ENCODE data around the gene PRKCZ. TPM values are rescaled to one million over a fixed set of nuclear protein-coding genes. Genes with fewer than 3 reads are reported as not detected.

PRKCZ gene
- total and polyA plus RNA-seq, 2 of the 4 experiments (the other 2 are of a cell fraction): 2.0 to 3.5 TPM

GRCh38 chr1:2177541-2177940 is 127.3 kb downstream of the PRKCZ start:
- intact Hi-C loops (cut with micrococcal nuclease) (no loop called here), in situ Hi-C loops (cut with MboI; ENCODE audit: low sequenced_read_pairs) (loop anchor here (25.0 kb wide), 1 partner anchor 360 kb away; the partner anchor contains the start of genes HES5 and PANK4), dilution Hi-C loops (cut with HindIII; ENCODE audit: low sequenced_read_pairs, unreplicated experiment) (no loop called here)
- DNase-seq: no peak
- Histone ChIP-seq H3K79me1 (ENCODE audit: low read depth in 1 of 2, low read length in 2 of 2) (no peaks in the 10 kb centered on the region), H3K4me3 (ENCODE audit: insufficient read depth, low read depth, low read length) (no peak overlapping the region), H2BK120ac (ENCODE audit: low read depth, low read length) (no peak overlapping the region), H3K56ac (ENCODE audit: extremely low read depth, insufficient read depth, low read length) (no peak overlapping the region), H4K20me1 (ENCODE audit: insufficient read depth, low read length) (no peaks in the 10 kb centered on the region), H3K9ac (ENCODE audit: low read depth, low read length) (no peak overlapping the region), H2AFZ (replicated peaks; ENCODE audit: low read length, poor library complexity) (no peak overlapping the region), H3K9me1 (ENCODE audit: insufficient read depth, low read length) (no peaks in the 10 kb centered on the region), H2AK5ac (ENCODE audit: low read depth, low read length) (no peak overlapping the region), H3K23ac (ENCODE audit: low read depth, low read length) (no peak overlapping the region), H3K27me3 (ENCODE audit: control insufficient read depth, insufficient read depth, low read length) (no peaks in the 10 kb centered on the region), H2AK9ac (replicated peaks; ENCODE audit: low read depth, low read length, poor library complexity) (no peak overlapping the region), H3K14ac (replicated peaks; ENCODE audit: low read depth, low read length) (no peak overlapping the region), H2BK20ac (ENCODE audit: low read depth, low read length) (no peak overlapping the region), H3K9me3 (ENCODE audit: control insufficient read depth, insufficient read depth, low read length) (no peaks in the 10 kb centered on the region), H3K4me2 (ENCODE audit: low read depth, low read length) (no peak overlapping the region), H3K18ac (ENCODE audit: low read depth, low read length) (no peak overlapping the region), H3K4ac (ENCODE audit: low read depth, low read length) (no peak overlapping the region), H3K4me1 (ENCODE audit: control insufficient read depth, insufficient read depth, low read length) (no peaks in the 10 kb centered on the region), H3K36me3 (ENCODE audit: control insufficient read depth, insufficient read depth, low read length) (no peaks in the 10 kb centered on the region), H4K5ac (ENCODE audit: low read depth, low read length) (no peak overlapping the region), H4K8ac (ENCODE audit: low read depth in 2 of 2, low read length in 2 of 2) (no peak overlapping the region), H2BK5ac (ENCODE audit: low read depth, low read length, poor library complexity, severe bottlenecking) (no peak overlapping the region), H3K27ac (ENCODE audit: insufficient read depth, low read length) (no peak overlapping the region), H2BK15ac (ENCODE audit: low read depth, low read length) (no peak overlapping the region), H4K91ac (ENCODE audit: insufficient read depth, low read depth, low read length) (no peak overlapping the region)
- no peak for ATAC-seq (ENCODE audit: low read depth)
- no TSS peak for BruUV-seq (replicated peaks)
- ChIA-PET POLR2A (ENCODE audit: unreplicated experiment) (no interaction called here), CTCF (no interaction called here)
- 92% methylated on average over 13 of the region's 21 CpGs; no CpG with 5 or more reads in 1 of the 2 experiments for WGBS, 2 experiments (ENCODE audit: extremely low coverage in 2 of 2, insufficient read length in 1 of 2)
- no peak for TF ChIP-seq CEBPB (IDR thresholded peaks at IDR 0.05; ENCODE audit: low read depth, low read length)
- no peak for TF ChIP-seq BHLHE40 (IDR thresholded peaks at IDR 0.05; ENCODE audit: low read depth, low read length)
- no peak for TF ChIP-seq RAD21 (IDR thresholded peaks at IDR 0.05; ENCODE audit: low read length)
- no peak for TF ChIP-seq MXI1 (IDR thresholded peaks at IDR 0.05; ENCODE audit: borderline replicate concordance, low read depth, low read length)
- TF ChIP-seq RFX5 (IDR thresholded peaks at IDR 0.05; ENCODE audit: low read depth, low read length): no peak
- no peak for TF ChIP-seq NFE2L2 (IDR thresholded peaks at IDR 0.05; ENCODE audit: low read depth, low read length)
- no peak for TF ChIP-seq FOS (IDR thresholded peaks at IDR 0.05; ENCODE audit: low read depth, low read length)
- no peak for TF ChIP-seq USF2 (IDR thresholded peaks at IDR 0.05; ENCODE audit: low read depth, low read length)
- no peak for TF ChIP-seq POLR2A (IDR thresholded peaks at IDR 0.05; ENCODE audit: low read depth, low read length)
- no peak for TF ChIP-seq MAZ (IDR thresholded peaks at IDR 0.05; ENCODE audit: borderline replicate concordance, low read depth, low read length)
- TF ChIP-seq ELK1 (IDR thresholded peaks at IDR 0.05; ENCODE audit: borderline replicate concordance, low read depth, low read length): no peak
- TF ChIP-seq CTCF (conservative IDR thresholded peaks at IDR 0.05; ENCODE audit: low read depth, low read length): no peak
- no peak for TF ChIP-seq RCOR1 (IDR thresholded peaks at IDR 0.05; ENCODE audit: insufficient replicate concordance, low read length)
- no peak for TF ChIP-seq SMC3 (IDR thresholded peaks at IDR 0.05; ENCODE audit: low read depth, low read length)
